Omental fat pad (tissue), 4 donors: ENCODE results near the gene PRICKLE1. TPM values are rescaled to one million over a fixed set of nuclear protein-coding genes. Genes with fewer than 3 reads are reported as not detected.

Source experiments
- ATAC-seq: fragments of 150-250 bp; one replicate; pipeline ENCODE4 v1.9.1; 2016; ENCODE audit warnings: mild to moderate bottlenecking, moderate library complexity; ENCODE audit not compliant: low FRiP score
- DNase-seq: peaks from one replicate; pipeline ENCODE4 v3.0.0-alpha.2; 2019; ENCODE audit warnings: low spot score
- CTCF ChIP-seq, 3 donors: fragments of 450-650 bp; IDR thresholded peaks; one replicate each; pipeline ENCODE4 v1.5.1; 2016 to 2017; ENCODE audit warnings: antibody characterized with exemption in 3 of 3, mild to moderate bottlenecking in 3 of 3, moderate library complexity in 2 of 3
- total RNA-seq, 4 donors: library from RNA; depleted of rRNA; stranded (reverse); fragments of >200 nt; gene quantifications; one replicate each; pipeline ENCODE4 v1.1.0, GENCODE V29; 2016

Gene PRICKLE1
- total RNA-seq, 4 donors from 2014 or later: 7.2 to 10.9 (median 9.3) TPM

GRCh38 chr12:42428850-42429249, 160.7 kb downstream of the PRICKLE1 start:
- TF ChIP-seq CTCF (IDR thresholded peaks at IDR 0.05): no peak
- ATAC-seq (no peak), DNase-seq (no peak)

DNA sequence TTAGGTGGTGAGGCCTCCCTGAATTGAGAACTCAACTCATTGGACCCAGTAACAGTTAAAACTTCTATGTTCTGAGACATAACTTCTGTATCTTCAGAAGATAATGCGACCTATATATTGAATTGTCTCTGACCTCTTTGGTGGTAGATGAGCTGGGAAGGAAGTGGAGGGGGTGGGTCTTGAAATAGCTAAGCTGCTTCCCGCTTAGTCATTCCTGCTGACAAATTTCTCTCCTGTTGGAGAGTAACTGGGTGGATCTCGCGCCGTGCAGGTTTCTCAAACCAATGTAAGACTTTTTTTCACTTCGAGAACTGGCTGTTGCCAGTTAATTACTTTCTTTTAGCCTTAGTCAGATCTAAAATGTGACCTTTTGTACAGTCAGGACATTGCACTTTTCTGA, 162.8 kb downstream of the PRICKLE1 start:
- ATAC-seq (no peak), DNase-seq (no peak)
- no peak for TF ChIP-seq CTCF (IDR thresholded peaks at IDR 0.05)

- no peak for ATAC-seq
- TF ChIP-seq CTCF (IDR thresholded peaks at IDR 0.05): no peak
These were observed 166.8 kb downstream of the PRICKLE1 start for GRCh38 chr12:42422785-42423184.

DNA sequence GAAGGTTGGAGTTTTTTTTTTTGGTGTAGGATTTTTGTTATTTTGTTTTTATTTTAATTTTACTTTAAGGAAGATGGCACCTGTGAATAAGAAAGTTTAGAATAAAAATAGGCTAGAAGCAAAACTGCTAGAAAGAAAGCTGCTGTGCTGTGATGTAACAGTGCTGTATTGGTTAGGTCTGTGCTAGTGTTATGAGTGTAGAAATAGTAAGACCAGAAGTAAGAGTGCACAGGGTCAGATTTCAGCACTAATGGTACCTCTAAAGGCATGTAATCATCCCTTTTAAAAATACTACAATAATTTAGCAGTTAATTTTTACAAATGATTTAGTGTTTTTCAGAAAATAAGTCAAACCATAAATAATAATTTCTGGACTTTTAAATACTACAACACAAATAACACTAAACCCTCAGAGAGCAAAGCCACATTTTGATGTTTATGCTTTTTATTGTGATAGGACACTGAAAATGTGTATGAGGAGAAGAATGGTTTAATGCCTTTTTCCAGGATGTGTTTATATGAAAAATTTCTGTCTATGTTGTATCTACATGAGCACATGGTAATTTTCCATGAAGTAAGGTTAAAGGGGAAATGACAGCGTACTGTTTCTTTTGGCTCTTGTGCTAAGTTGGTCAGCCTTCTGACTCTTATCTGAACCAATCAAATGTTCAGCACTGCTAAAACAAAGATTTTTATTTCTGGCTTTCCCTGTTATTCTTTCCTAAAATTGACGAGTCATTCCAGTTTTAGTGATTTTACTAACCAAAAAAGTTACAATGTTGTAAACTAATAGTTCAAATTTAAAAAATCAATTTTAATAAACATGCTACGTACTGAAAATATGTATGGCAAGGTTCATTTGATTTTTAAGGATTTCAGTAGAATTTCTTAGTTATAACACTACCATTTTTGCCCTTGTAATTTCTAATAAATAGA, 167.4 kb downstream of the PRICKLE1 start:
- DNase-seq (no peak), ATAC-seq (no peak)
- TF ChIP-seq CTCF (IDR thresholded peaks at IDR 0.05): no peak

More at GRCh38 chr12:42422785-42423184, 166.8 kb downstream of the PRICKLE1 start:
- no peak for DNase-seq

- ATAC-seq (no peak), DNase-seq (no peak)
- no peak for TF ChIP-seq CTCF (IDR thresholded peaks at IDR 0.05)
These were observed 169.2 kb downstream of the PRICKLE1 start for GRCh38 chr12:42420395-42420794.

GRCh38 chr12:42410340-42410739, 179.2 kb downstream of the PRICKLE1 start:
- no peak for DNase-seq
- no peak for TF ChIP-seq CTCF (IDR thresholded peaks at IDR 0.05)
- no peak for ATAC-seq

DNA sequence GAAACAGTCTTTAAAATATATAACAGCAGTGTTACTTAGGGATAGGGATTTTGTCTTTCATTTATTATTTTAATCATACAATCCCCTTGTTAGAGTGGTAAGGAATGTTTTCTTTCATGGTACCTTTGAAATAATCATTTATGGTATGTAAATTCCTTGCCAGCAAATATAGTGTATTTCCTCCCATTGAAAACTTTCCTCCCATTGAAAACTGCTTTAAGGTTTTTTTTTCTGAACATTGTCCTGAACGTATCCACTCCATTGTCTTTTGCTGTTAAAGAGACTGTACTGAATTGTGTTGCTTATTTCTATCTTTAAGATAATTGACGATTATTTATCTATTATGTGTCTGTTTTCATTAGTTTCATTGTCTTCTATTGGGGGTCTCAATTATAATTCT, 180.1 kb downstream of the PRICKLE1 start:
- DNase-seq: no peak
- TF ChIP-seq CTCF (IDR thresholded peaks at IDR 0.05): no peak
- ATAC-seq: no peak
